ENCODE data around the gene POLR3GL. TPM values are rescaled to one million over a fixed set of nuclear protein-coding genes. Genes with fewer than 3 reads are reported as not detected.
A peak's percentile ranks its signal among the peaks of the same experiment; 100 is the strongest.
"Not testable (repeated sequence)": the region's sequence is repeated elsewhere in the genome, so short reads cannot be mapped to it uniquely, and the experiment has no call there.

POLR3GL gene
- 10 to 100 TPM; 15.2 to 78.7 (median 46.4) TPM for polyA plus RNA-seq

GRCh38 chr1:145964328-145965118 is at the start of gene POLR3GL, which contains the start of gene ANKRD34A:
POLR3GL (plus strand) TSS chr1:145964690; CDS start chr1:145974866, 10,176 bp downstream.
ANKRD34A (minus strand) TSS chr1:145964575; CDS start chr1:145961759, 2,816 bp downstream.
- 0% methylated on average over 37 of the region's 37 CpGs for WGBS, 3 donors
- no peak within 1 kb of the TSS for H3K27ac ChIP-seq (ENCODE audit: low read depth, low read length)

GRCh38 chr1:145916745-145917144 is 47.7 kb upstream of the POLR3GL start:
- 66 to 86% (median 84%) methylated on average over 5 of the region's 5 CpGs for WGBS, 3 donors

GRCh38 chr1:145917595-145917994 is 46.9 kb upstream of the POLR3GL start:
- WGBS, 3 donors = 69 to 86% (median 76%) methylated on average over 5 of the region's 5 CpGs
- H3K27ac ChIP-seq (ENCODE audit: low read depth, low read length) = no peak overlapping the region

More at GRCh38 chr1:145916745-145917144, 47.7 kb upstream of the POLR3GL start:
- no peak overlapping the region for H3K27ac ChIP-seq (ENCODE audit: low read depth, low read length)

- WGBS, 3 donors = 0 to 1% (median 0%) methylated on average over 50 to 51 of the region's 51 CpGs
- peak within 1 kb of the TSS; percentile 23 for H3K27ac ChIP-seq (ENCODE audit: low read depth, low read length)
Measured at GRCh38 chr1:145918144-145918991, 46.1 kb upstream of the POLR3GL start, which contains the start of gene PEX11B. PEX11B (minus strand) TSS chr1:145918717; CDS start chr1:145918688, 29 bp downstream.

GRCh38 chr1:145918992-145919939 is 45.2 kb upstream of the POLR3GL start:
- 2 to 7% (median 4%) methylated on average over 33 of the region's 33 CpGs for WGBS, 3 donors
- no peak overlapping the region for H3K27ac ChIP-seq (ENCODE audit: low read depth, low read length)

GRCh38 chr1:145920297-145920696 is 44.2 kb upstream of the POLR3GL start:
- H3K27ac ChIP-seq (ENCODE audit: low read depth, low read length) = not testable (repeated sequence)
- WGBS, 3 donors = 88 to 92% (median 91%) methylated on average over 2 of the region's 4 CpGs

GRCh38 chr1:145922266-145922665 is 42.2 kb upstream of the POLR3GL start:
- 52 to 83% (median 53%) methylated on average over 2 of the region's 2 CpGs for WGBS, 3 donors
- H3K27ac ChIP-seq (ENCODE audit: low read depth, low read length) = no peak overlapping the region

GRCh38 chr1:145926686-145927062 is 37.8 kb upstream of the POLR3GL start:
- WGBS, 3 donors = 3 to 8% (median 6%) methylated on average over 19 of the region's 19 CpGs
- H3K27ac ChIP-seq (ENCODE audit: low read depth, low read length) = peak overlapping the region; percentile 9

- WGBS, 3 donors = 0% methylated on average over 41 of the region's 41 CpGs
- peak within 1 kb of the TSS; percentile 88 for H3K27ac ChIP-seq (ENCODE audit: low read depth, low read length)
Measured at GRCh38 chr1:145927063-145927886, 37.2 kb upstream of the POLR3GL start, which contains the start of gene RBM8A. RBM8A (minus strand) TSS chr1:145927484; CDS start chr1:145927426, 58 bp downstream.

GRCh38 chr1:145927916-145928643 is 36.4 kb upstream of the POLR3GL start:
- peak overlapping the region; percentile 88 for H3K27ac ChIP-seq (ENCODE audit: low read depth, low read length)
- WGBS, 3 donors = 59 to 65% (median 62%) methylated on average over 20 of the region's 20 CpGs

GRCh38 chr1:145932522-145933009 is 31.9 kb upstream of the POLR3GL start:
- 33 to 68% (median 35%) methylated on average over 9 of the region's 9 CpGs for WGBS, 3 donors
- not testable (repeated sequence) for H3K27ac ChIP-seq (ENCODE audit: low read depth, low read length)

- no peak overlapping the region for H3K27ac ChIP-seq (ENCODE audit: low read depth, low read length)
Measured at GRCh38 chr1:145935708-145936107, 28.8 kb upstream of the POLR3GL start.

- 73 to 91% (median 86%) methylated on average over 8 of the region's 8 CpGs for WGBS, 3 donors
- no peak overlapping the region for H3K27ac ChIP-seq (ENCODE audit: low read depth, low read length)
Measured at GRCh38 chr1:145936247-145936646, 28.2 kb upstream of the POLR3GL start.

- no peak overlapping the region for H3K27ac ChIP-seq (ENCODE audit: low read depth, low read length)
- 79 to 92% (median 92%) methylated on average over 1 of the region's 1 CpG for WGBS, 3 donors
Measured at GRCh38 chr1:145937436-145937835, 27.1 kb upstream of the POLR3GL start.

GRCh38 chr1:145942405-145942804 is 22.1 kb upstream of the POLR3GL start:
- H3K27ac ChIP-seq (ENCODE audit: low read depth, low read length) = no peak overlapping the region
- WGBS, 3 donors = 86 to 89% (median 88%) methylated on average over 4 of the region's 4 CpGs

GRCh38 chr1:145942871-145943270 is 21.6 kb upstream of the POLR3GL start:
- 87 to 90% (median 89%) methylated on average over 6 of the region's 6 CpGs for WGBS, 3 donors
- no peak overlapping the region for H3K27ac ChIP-seq (ENCODE audit: low read depth, low read length)

Measured in adipose tissue (tissue), 3 donors.